ENCODE data around the gene SHB.

SHB gene

GRCh38 chr9:38067859-38068681, 957 bp downstream of the SHB start:
- peak overlapping the region; percentile 91 for H3K9ac ChIP-seq (ENCODE audit: low read depth, low read length)
- peaks cover 42% of the 10 kb centered on the region for H3K4me1 ChIP-seq (ENCODE audit: control insufficient read depth, insufficient read depth, low read length)
- H3K4me3 ChIP-seq (ENCODE audit: low read length): peak overlapping the region; percentile 96
- H3K9me3 ChIP-seq (replicated peaks; ENCODE audit: low read length): no peaks in the 10 kb centered on the region
- H3K4me2 ChIP-seq (ENCODE audit: low read length): peak overlapping the region; percentile 99
- no peaks in the 10 kb centered on the region for H3K27me3 ChIP-seq (ENCODE audit: control insufficient read depth, insufficient read depth, low read length)
- peaks cover 4% of the 10 kb centered on the region for H3K36me3 ChIP-seq (ENCODE audit: insufficient read depth, low read length)

GRCh38 chr9:38066914-38067858, 1.8 kb downstream of the SHB start:
- peak overlapping the region; percentile 96 for H3K4me3 ChIP-seq (ENCODE audit: low read length)
- H3K4me1 ChIP-seq (ENCODE audit: control insufficient read depth, insufficient read depth, low read length): peaks cover 50% of the 10 kb centered on the region
- H3K4me2 ChIP-seq (ENCODE audit: low read length): peak overlapping the region; percentile 99

GRCh38 chr9:38066197-38066913, 2.7 kb downstream of the SHB start:
- peak overlapping the region; percentile 91 for H3K9ac ChIP-seq (ENCODE audit: low read depth, low read length)
- peaks cover 4% of the 10 kb centered on the region for H3K36me3 ChIP-seq (ENCODE audit: insufficient read depth, low read length)
- peak overlapping the region; percentile 96 for H3K4me3 ChIP-seq (ENCODE audit: low read length)
- peak overlapping the region; percentile 99 for H3K4me2 ChIP-seq (ENCODE audit: low read length)
- H3K27me3 ChIP-seq (ENCODE audit: control insufficient read depth, insufficient read depth, low read length): no peaks in the 10 kb centered on the region
- H3K4me1 ChIP-seq (ENCODE audit: control insufficient read depth, insufficient read depth, low read length): peaks cover 55% of the 10 kb centered on the region
- no peaks in the 10 kb centered on the region for H3K9me3 ChIP-seq (replicated peaks; ENCODE audit: low read length)

More at GRCh38 chr9:38066914-38067858, 1.8 kb downstream of the SHB start:
- Histone ChIP-seq H3K27me3 (ENCODE audit: control insufficient read depth, insufficient read depth, low read length) (no peaks in the 10 kb centered on the region), H3K36me3 (ENCODE audit: insufficient read depth, low read length) (peaks cover 4% of the 10 kb centered on the region), H3K9ac (ENCODE audit: low read depth, low read length) (peak overlapping the region; percentile 91), H3K9me3 (replicated peaks; ENCODE audit: low read length) (no peaks in the 10 kb centered on the region)

- H3K4me1 ChIP-seq (ENCODE audit: control insufficient read depth, insufficient read depth, low read length): peaks cover 55% of the 10 kb centered on the region
- H3K4me3 ChIP-seq (ENCODE audit: low read length): peak overlapping the region; percentile 96
- peak overlapping the region; percentile 99 for H3K4me2 ChIP-seq (ENCODE audit: low read length)
Observed at GRCh38 chr9:38065369-38066075, 3.5 kb downstream of the SHB start.

GRCh38 chr9:38064842-38065368, 4.1 kb downstream of the SHB start:
- Histone ChIP-seq H3K4me3 (ENCODE audit: low read length) (no peak overlapping the region), H3K4me1 (ENCODE audit: control insufficient read depth, insufficient read depth, low read length) (peaks cover 55% of the 10 kb centered on the region), H3K4me2 (ENCODE audit: low read length) (peak overlapping the region; percentile 99), H3K36me3 (ENCODE audit: insufficient read depth, low read length) (peaks cover 8% of the 10 kb centered on the region), H3K9ac (ENCODE audit: low read depth, low read length) (no peak overlapping the region), H3K27me3 (ENCODE audit: control insufficient read depth, insufficient read depth, low read length) (no peaks in the 10 kb centered on the region), H3K9me3 (replicated peaks; ENCODE audit: low read length) (no peaks in the 10 kb centered on the region)

More at GRCh38 chr9:38065369-38066075, 3.5 kb downstream of the SHB start:
- Histone ChIP-seq H3K9ac (ENCODE audit: low read depth, low read length) (no peak overlapping the region), H3K27me3 (ENCODE audit: control insufficient read depth, insufficient read depth, low read length) (no peaks in the 10 kb centered on the region), H3K36me3 (ENCODE audit: insufficient read depth, low read length) (peaks cover 7% of the 10 kb centered on the region), H3K9me3 (replicated peaks; ENCODE audit: low read length) (no peaks in the 10 kb centered on the region)

- Histone ChIP-seq H3K4me2 (ENCODE audit: low read length) (peak overlapping the region; percentile 33), H3K9ac (ENCODE audit: low read depth, low read length) (peak overlapping the region; percentile 40), H3K4me1 (ENCODE audit: control insufficient read depth, insufficient read depth, low read length) (peaks cover 63% of the 10 kb centered on the region), H3K36me3 (ENCODE audit: insufficient read depth, low read length) (peaks cover 13% of the 10 kb centered on the region), H3K9me3 (replicated peaks; ENCODE audit: low read length) (no peaks in the 10 kb centered on the region), H3K27me3 (ENCODE audit: control insufficient read depth, insufficient read depth, low read length) (no peaks in the 10 kb centered on the region), H3K4me3 (ENCODE audit: low read length) (no peak overlapping the region)
Observed at GRCh38 chr9:38063363-38063707, 5.7 kb downstream of the SHB start.

- Histone ChIP-seq H3K36me3 (ENCODE audit: insufficient read depth, low read length) (peaks cover 13% of the 10 kb centered on the region), H3K4me2 (ENCODE audit: low read length) (peak overlapping the region; percentile 33), H3K4me1 (ENCODE audit: control insufficient read depth, insufficient read depth, low read length) (peaks cover 70% of the 10 kb centered on the region), H3K4me3 (ENCODE audit: low read length) (no peak overlapping the region), H3K9ac (ENCODE audit: low read depth, low read length) (peak overlapping the region; percentile 40), H3K9me3 (replicated peaks; ENCODE audit: low read length) (no peaks in the 10 kb centered on the region), H3K27me3 (ENCODE audit: control insufficient read depth, insufficient read depth, low read length) (no peaks in the 10 kb centered on the region)
Observed at GRCh38 chr9:38062498-38063362, 6.3 kb downstream of the SHB start.

- Histone ChIP-seq H3K9ac (ENCODE audit: low read depth, low read length) (no peak overlapping the region), H3K9me3 (replicated peaks; ENCODE audit: low read length) (no peaks in the 10 kb centered on the region), H3K4me1 (ENCODE audit: control insufficient read depth, insufficient read depth, low read length) (peaks cover 74% of the 10 kb centered on the region), H3K36me3 (ENCODE audit: insufficient read depth, low read length) (peaks cover 13% of the 10 kb centered on the region), H3K4me2 (ENCODE audit: low read length) (peak overlapping the region; percentile 10), H3K4me3 (ENCODE audit: low read length) (no peak overlapping the region), H3K27me3 (ENCODE audit: control insufficient read depth, insufficient read depth, low read length) (no peaks in the 10 kb centered on the region)
Observed at GRCh38 chr9:38062106-38062497, 6.9 kb downstream of the SHB start.

GRCh38 chr9:38061326-38061977, 7.6 kb downstream of the SHB start:
- no peak overlapping the region for H3K4me2 ChIP-seq (ENCODE audit: low read length)
- no peak overlapping the region for H3K9ac ChIP-seq (ENCODE audit: low read depth, low read length)
- H3K9me3 ChIP-seq (replicated peaks; ENCODE audit: low read length): no peaks in the 10 kb centered on the region
- H3K4me1 ChIP-seq (ENCODE audit: control insufficient read depth, insufficient read depth, low read length): peaks cover 68% of the 10 kb centered on the region
- no peak overlapping the region for H3K4me3 ChIP-seq (ENCODE audit: low read length)
- no peaks in the 10 kb centered on the region for H3K27me3 ChIP-seq (ENCODE audit: control insufficient read depth, insufficient read depth, low read length)
- peaks cover 13% of the 10 kb centered on the region for H3K36me3 ChIP-seq (ENCODE audit: insufficient read depth, low read length)

All from skeletal muscle satellite cell (primary cell).